IMR-90 (cell line): Measurements from ENCODE around the gene SAXO1. TPM values are rescaled to one million over a fixed set of nuclear protein-coding genes. Genes with fewer than 3 reads are reported as not detected.

Experiments
- ATAC-seq: fragments of 200-7000 bp; cut with Tn5 transposase; 2 replicates; pipeline ENCODE4 v1.9.1; 2020; ENCODE audit warnings: low read depth, mild to moderate bottlenecking, moderate library complexity
- BruUV-seq: library from RNA; stranded (reverse); fragments of 400-500 nt; replicated peaks from 2 replicates; lab custom pipeline; 2021; lab: Mats Ljungman, UMichigan
- CTCF ChIA-PET: fragments of 300-600 bp; formaldehyde crosslinking; extraction: SDS; loops from one replicate; lab custom pipeline; 2021; ENCODE audit warnings: antibody characterized with exemption; lab: Yijun Ruan, JAX
- POLR2A ChIA-PET: fragments of 300-600 bp; sonication (Branson Sonifier 250); formaldehyde crosslinking; loops from one replicate; lab custom pipeline; 2022; ENCODE audit warnings: antibody characterized with exemption; ENCODE audit not compliant: unreplicated experiment; lab: Charles Lee
- DNase-seq: peaks from one replicate; pipeline ENCODE4 v3.0.0; 2013
- H2AFZ ChIP-seq: replicated peaks from 2 replicates; pipeline ENCODE3; 2013; ENCODE audit warnings: low read length, mild to moderate bottlenecking; ENCODE audit not compliant: poor library complexity
- H2AK5ac ChIP-seq: 2 replicates; pipeline ENCODE4 v1.6.1; 2013; ENCODE audit warnings: low read depth, low read length, inconsistent platforms
- H2AK9ac ChIP-seq: replicated peaks from 2 replicates; pipeline ENCODE3; 2013; ENCODE audit warnings: mild to moderate bottlenecking, low read depth, low read length, moderate library complexity; ENCODE audit not compliant: poor library complexity
- H2BK120ac ChIP-seq: 2 replicates; pipeline ENCODE4 v1.6.1; 2013; ENCODE audit warnings: low read depth, low read length, inconsistent platforms
- H2BK15ac ChIP-seq: 3 replicates; pipeline ENCODE4 v1.6.1; 2013; ENCODE audit warnings: low read depth, low read length, inconsistent platforms
- H2BK20ac ChIP-seq: 2 replicates; pipeline ENCODE4 v1.6.1; 2013; ENCODE audit warnings: low read depth, mild to moderate bottlenecking, inconsistent platforms, low read length, moderate library complexity
- H2BK5ac ChIP-seq: 2 replicates; pipeline ENCODE4 v1.6.1; 2013; ENCODE audit warnings: mild to moderate bottlenecking, low read depth, low read length, inconsistent platforms; ENCODE audit not compliant: poor library complexity, severe bottlenecking
- H3K14ac ChIP-seq: replicated peaks from 2 replicates; pipeline ENCODE4 v1.6.1; 2013; ENCODE audit warnings: low read depth, low read length, inconsistent platforms
- H3K18ac ChIP-seq: 2 replicates; pipeline ENCODE4 v1.6.1; 2013; ENCODE audit warnings: low read depth, low read length, control low read depth
- H3K23ac ChIP-seq: 2 replicates; pipeline ENCODE4 v1.6.1; 2013; ENCODE audit warnings: low read depth, low read length, inconsistent platforms
- H3K27ac ChIP-seq: 2 replicates; pipeline ENCODE4 v1.5.1; 2013; ENCODE audit warnings: mild to moderate bottlenecking, control low read depth, low read length; ENCODE audit not compliant: insufficient read depth
- H3K27me3 ChIP-seq: 2 replicates; pipeline ENCODE4 v1.6.1; 2013; ENCODE audit warnings: low read length; ENCODE audit not compliant: control insufficient read depth, insufficient read depth
- H3K36me3 ChIP-seq: 2 replicates; pipeline ENCODE4 v1.6.1; 2013; ENCODE audit warnings: low read length, mixed read lengths; ENCODE audit not compliant: control insufficient read depth, insufficient read depth
- H3K4ac ChIP-seq: 2 replicates; pipeline ENCODE4 v1.6.1; 2013; ENCODE audit warnings: low read depth, low read length, inconsistent platforms
- H3K4me1 ChIP-seq: 2 replicates; pipeline ENCODE4 v1.6.1; 2013; ENCODE audit warnings: low read length, mixed read lengths; ENCODE audit not compliant: control insufficient read depth, insufficient read depth
- H3K4me2 ChIP-seq: 2 replicates; pipeline ENCODE4 v1.6.1; 2013; ENCODE audit warnings: low read depth, mild to moderate bottlenecking, control low read depth, low read length, moderate library complexity
- H3K4me3 ChIP-seq: 2 replicates; pipeline ENCODE4 v1.5.1; 2013; ENCODE audit warnings: low read depth, mild to moderate bottlenecking, control low read depth, low read length, moderate library complexity; ENCODE audit not compliant: insufficient read depth
- H3K56ac ChIP-seq: 2 replicates; pipeline ENCODE4 v1.6.1; 2013; ENCODE audit warnings: low read length, inconsistent platforms; ENCODE audit not compliant: insufficient read depth; ENCODE audit errors: extremely low read depth
- H3K79me1 ChIP-seq, 2 experiments: 2 replicates each; pipeline ENCODE4 v1.6.1; 2013; ENCODE audit warnings: low read length in 2 of 2, inconsistent platforms in 1 of 2, low read depth in 1 of 2
- H3K9ac ChIP-seq: 2 replicates; pipeline ENCODE4 v1.6.1; 2013; ENCODE audit warnings: low read depth, low read length, control low read depth
- H3K9me1 ChIP-seq: 2 replicates; pipeline ENCODE4 v1.6.1; 2013; ENCODE audit warnings: low read length, inconsistent platforms; ENCODE audit not compliant: insufficient read depth
- H3K9me3 ChIP-seq: 2 replicates; pipeline ENCODE4 v1.6.1; 2013; ENCODE audit warnings: low read length; ENCODE audit not compliant: control insufficient read depth, insufficient read depth
- H4K20me1 ChIP-seq: 2 replicates; pipeline ENCODE4 v1.6.1; 2013; ENCODE audit warnings: low read length, inconsistent platforms; ENCODE audit not compliant: insufficient read depth
- H4K5ac ChIP-seq: 2 replicates; pipeline ENCODE4 v1.6.1; 2013; ENCODE audit warnings: mild to moderate bottlenecking, low read depth, low read length, control low read depth
- H4K8ac ChIP-seq, 2 experiments: 2 replicates each; pipeline ENCODE4 v1.6.1; 2013; ENCODE audit warnings: low read depth in 2 of 2, low read length in 2 of 2, control low read depth in 1 of 2, inconsistent platforms in 1 of 2
- H4K91ac ChIP-seq: 2 replicates; pipeline ENCODE4 v1.6.1; 2013; ENCODE audit warnings: low read depth, low read length, inconsistent platforms; ENCODE audit not compliant: insufficient read depth
- CHD1 ChIP-seq: IDR thresholded peaks from 2 replicates; pipeline ENCODE4 v1.6.1; 2012; ENCODE audit warnings: low read depth, low read length, improper control_type of control experiment
- MAFK ChIP-seq: IDR thresholded peaks from 2 replicates; pipeline ENCODE4 v1.6.1; 2012; ENCODE audit warnings: low read depth, low read length, improper control_type of control experiment
- MXI1 ChIP-seq: IDR thresholded peaks from 2 replicates; pipeline ENCODE4 v1.6.1; 2012; ENCODE audit warnings: low read depth, mild to moderate bottlenecking, low read length, moderate library complexity, borderline replicate concordance
- POLR2A ChIP-seq: IDR thresholded peaks from 2 replicates; pipeline ENCODE4 v1.6.1; 2012; ENCODE audit warnings: mild to moderate bottlenecking, low read depth, low read length
- RCOR1 ChIP-seq: IDR thresholded peaks from 2 replicates; pipeline ENCODE4 v1.6.1; 2012; ENCODE audit warnings: mild to moderate bottlenecking, low read length, improper control_type of control experiment; ENCODE audit not compliant: insufficient replicate concordance
- SMC3 ChIP-seq: fragments of 150-350 bp; IDR thresholded peaks from 2 replicates; pipeline ENCODE4 v1.6.1; 2016; ENCODE audit warnings: low read depth, mild to moderate bottlenecking, antibody characterized with exemption, low read length, moderate library complexity
- WGBS, 2 experiments: methylation state at CpG; one replicate each; pipeline versions ENCODE4 v1.1.5 to v1.1.7; 2013; ENCODE audit warnings: missing lambda C conversion rate in 2 of 2; ENCODE audit not compliant: insufficient read length in 1 of 2; ENCODE audit errors: extremely low coverage in 2 of 2; 5-methylcytosine and 5-hydroxymethylcytosine counted together
- dilution Hi-C: fragments of 300-500 bp; cut with HindIII; formaldehyde crosslinking; loops from one replicate; pipeline ENCODE4 v1.14.3; 2018; ENCODE audit warnings: low sequenced_read_pairs; ENCODE audit not compliant: unreplicated experiment
- in situ Hi-C: fragments of 300-500 bp; cut with MboI; formaldehyde crosslinking; loops from 3 replicates; pipeline ENCODE4 v1.14.3; 2019; ENCODE audit warnings: low sequenced_read_pairs, inconsistent platforms, mixed read lengths
- intact Hi-C: fragments of 100-400 bp; cut with micrococcal nuclease; formaldehyde crosslinking; loops from 2 replicates; pipeline ENCODE4 v1.10.0; 2022
- polyA plus RNA-seq, 3 experiments: library from polyadenylated mRNA; depleted of rRNA; stranded (reverse); fragments of >200 nt; gene quantifications; 2 replicates each; pipeline ENCODE4 v1.2.3, GENCODE V29; 2012; ENCODE audit warnings: low replicate concordance in 1 of 3
- total RNA-seq: library from RNA; depleted of rRNA; stranded (reverse); fragments of >200 nt; gene quantifications from 2 replicates; pipeline ENCODE4 v1.2.3, GENCODE V29; 2012

SAXO1 gene
- total and polyA plus RNA-seq, 2 of the 4 experiments (the other 2 are of a cell fraction): not detected

DNA sequence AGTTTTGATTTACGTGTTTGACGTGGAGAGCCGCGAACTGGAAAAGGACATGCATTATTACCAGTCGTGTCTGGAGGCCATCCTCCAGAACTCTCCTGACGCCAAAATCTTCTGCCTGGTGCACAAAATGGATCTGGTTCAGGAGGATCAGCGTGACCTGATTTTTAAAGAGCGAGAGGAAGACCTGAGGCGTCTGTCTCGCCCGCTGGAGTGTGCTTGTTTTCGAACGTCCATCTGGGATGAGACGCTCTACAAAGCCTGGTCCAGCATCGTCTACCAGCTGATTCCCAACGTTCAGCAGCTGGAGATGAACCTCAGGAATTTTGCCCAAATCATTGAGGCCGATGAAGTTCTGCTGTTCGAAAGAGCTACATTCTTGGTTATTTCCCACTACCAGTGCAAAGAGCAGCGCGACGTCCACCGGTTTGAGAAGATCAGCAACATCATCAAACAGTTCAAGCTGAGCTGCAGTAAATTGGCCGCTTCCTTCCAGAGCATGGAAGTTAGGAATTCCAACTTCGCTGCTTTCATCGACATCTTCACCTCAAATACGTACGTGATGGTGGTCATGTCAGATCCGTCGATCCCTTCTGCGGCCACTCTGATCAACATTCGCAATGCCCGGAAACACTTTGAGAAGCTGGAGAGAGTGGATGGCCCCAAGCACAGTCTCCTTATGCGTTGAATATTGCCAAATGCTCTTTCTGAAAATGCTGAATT, 17.1 kb upstream of the SAXO1 start:
- H3K4me3 ChIP-seq: peak overlapping the region; percentile 74
- H3K4ac ChIP-seq: peak overlapping the region; percentile 78
- TF ChIP-seq MXI1 (peak; percentile 26; the same call in 1 of the 2 replicates), MAFK (peak; percentile 72), POLR2A (no peak), SMC3 (no peak), CHD1 (no peak), RCOR1 (no peak)
- peak overlapping the region; percentile 83 for H3K27ac ChIP-seq
- H3K79me1 ChIP-seq: peaks cover 10 to 29% of the 10 kb centered on the region in 2 experiments; a peak in 3 of 4 replicates
- intact Hi-C loops (loop anchor here (1.0 to 2.0 kb wide), 4 partner anchors 124 to 407 kb away; no protein-coding TSS in a partner anchor), in situ Hi-C loops (loop anchor here (10.0 to 25.0 kb wide), 2 partner anchors 125 to 1513 kb away; no protein-coding TSS in a partner anchor), dilution Hi-C loops (no loop called here)
- H2BK15ac ChIP-seq: no peak overlapping the region
- H3K4me2 ChIP-seq: peak overlapping the region; percentile 97
- H3K18ac ChIP-seq: peak overlapping the region; percentile 49
- H2AK5ac ChIP-seq: peak overlapping the region; percentile 78
- no peaks in the 10 kb centered on the region for H3K9me3 ChIP-seq
- H3K9ac ChIP-seq: peak overlapping the region; percentile 91
- peaks cover 2% of the 10 kb centered on the region; the same call in 1 of the 2 replicates for H3K4me1 ChIP-seq
- H2BK120ac ChIP-seq: peak overlapping the region; percentile 10; the same call in 1 of the 2 replicates
- DNase-seq (peak; percentile 54), ATAC-seq (peak; percentile 10)
- peak overlapping the region; percentile 77 for H4K91ac ChIP-seq
- WGBS, 2 experiments: 1% methylated on average over 7 of the region's 33 CpGs; no CpG with 5 or more reads in 1 of the 2 experiments
- H3K36me3 ChIP-seq: no peaks in the 10 kb centered on the region
- BruUV-seq: no TSS peak
- H3K14ac ChIP-seq: peak overlapping the region; percentile 86
- 0 out of 2 replicates have a peak, but pooled peaks cover 2% of the 10 kb centered on the region for H3K9me1 ChIP-seq
- peak overlapping the region; percentile 78 to 94 for H4K8ac ChIP-seq
- POLR2A ChIA-PET: no interaction called here
- H3K27me3 ChIP-seq: no peaks in the 10 kb centered on the region
- H3K23ac ChIP-seq: peak overlapping the region; percentile 93
- peak overlapping the region; percentile 96 for H2AFZ ChIP-seq
- H3K56ac ChIP-seq: peak overlapping the region; percentile 59
- H2BK5ac ChIP-seq: peak overlapping the region; percentile 64
- CTCF ChIA-PET: interaction anchor here (1.4 kb wide), 1 partner anchor 124 kb away, joined by 4 read pairs; no protein-coding TSS in a partner anchor
- peak overlapping the region; percentile 90 for H2AK9ac ChIP-seq
- peaks cover 24% of the 10 kb centered on the region for H4K20me1 ChIP-seq
- no peak overlapping the region for H2BK20ac ChIP-seq
- peak overlapping the region; percentile 35; the same call in 1 of the 2 replicates for H4K5ac ChIP-seq
